PFSK-1 (cell line): ENCODE measurements around the gene BASP1.

ENCODE experiments used
- FOXP2 ChIP-seq: optimal IDR thresholded peaks from 2 replicates; pipeline ENCODE3; 2011; ENCODE audit warnings: borderline replicate concordance, control low read depth, inconsistent platforms; ENCODE audit not compliant: insufficient read depth; ENCODE audit errors: extremely low read length, extremely low read depth
- POLR2AphosphoS5 ChIP-seq: IDR thresholded peaks from 2 replicates; pipeline ENCODE4 v1.6.1; 2012; ENCODE audit warnings: low read depth, mild to moderate bottlenecking, control low read depth, low read length, moderate library complexity
- SIN3A ChIP-seq: IDR thresholded peaks from 2 replicates; pipeline ENCODE4 v1.6.1; 2012; ENCODE audit warnings: mild to moderate bottlenecking, low read length, moderate library complexity, borderline replicate concordance; ENCODE audit not compliant: insufficient read depth
- TAF1 ChIP-seq: IDR thresholded peaks from 2 replicates; pipeline ENCODE4 v1.6.1; 2012; ENCODE audit warnings: low read length, control low read depth, borderline replicate concordance; ENCODE audit not compliant: insufficient read depth
- TF ChIP-seq, protein P1 (sequence below), 2 experiments: IDR thresholded peaks; 2 replicates each; pipeline versions ENCODE4 v1.6.1 to v1.8.0; 2011 to 2012; ENCODE audit warnings: low read depth in 2 of 2, low read length in 2 of 2, control low read depth in 1 of 2, inconsistent platforms in 1 of 2, mild to moderate bottlenecking in 1 of 2, moderate library complexity in 1 of 2; ENCODE audit not compliant: insufficient read depth in 1 of 2

Gene BASP1

DNA sequence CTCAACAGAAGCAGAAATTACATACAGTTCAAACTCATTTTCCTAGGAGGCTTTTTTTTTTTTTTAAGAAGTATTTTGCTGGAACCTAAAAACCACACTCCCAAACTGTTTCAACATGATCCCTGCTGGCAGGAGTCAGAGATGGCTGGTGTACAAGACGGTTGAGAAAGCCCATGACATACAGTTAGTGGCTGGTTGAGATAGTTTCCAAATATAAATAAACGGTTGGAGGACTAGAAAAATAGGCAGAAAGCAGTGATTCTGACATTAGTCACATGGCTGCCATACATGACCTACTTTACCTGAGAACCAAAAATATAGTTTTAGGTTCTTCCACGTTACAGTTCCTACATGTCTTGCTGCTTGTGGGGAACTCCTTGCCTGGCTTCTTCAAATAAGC is 31.7 kb upstream of the BASP1 start:
- TF ChIP-seq, protein P1, sequence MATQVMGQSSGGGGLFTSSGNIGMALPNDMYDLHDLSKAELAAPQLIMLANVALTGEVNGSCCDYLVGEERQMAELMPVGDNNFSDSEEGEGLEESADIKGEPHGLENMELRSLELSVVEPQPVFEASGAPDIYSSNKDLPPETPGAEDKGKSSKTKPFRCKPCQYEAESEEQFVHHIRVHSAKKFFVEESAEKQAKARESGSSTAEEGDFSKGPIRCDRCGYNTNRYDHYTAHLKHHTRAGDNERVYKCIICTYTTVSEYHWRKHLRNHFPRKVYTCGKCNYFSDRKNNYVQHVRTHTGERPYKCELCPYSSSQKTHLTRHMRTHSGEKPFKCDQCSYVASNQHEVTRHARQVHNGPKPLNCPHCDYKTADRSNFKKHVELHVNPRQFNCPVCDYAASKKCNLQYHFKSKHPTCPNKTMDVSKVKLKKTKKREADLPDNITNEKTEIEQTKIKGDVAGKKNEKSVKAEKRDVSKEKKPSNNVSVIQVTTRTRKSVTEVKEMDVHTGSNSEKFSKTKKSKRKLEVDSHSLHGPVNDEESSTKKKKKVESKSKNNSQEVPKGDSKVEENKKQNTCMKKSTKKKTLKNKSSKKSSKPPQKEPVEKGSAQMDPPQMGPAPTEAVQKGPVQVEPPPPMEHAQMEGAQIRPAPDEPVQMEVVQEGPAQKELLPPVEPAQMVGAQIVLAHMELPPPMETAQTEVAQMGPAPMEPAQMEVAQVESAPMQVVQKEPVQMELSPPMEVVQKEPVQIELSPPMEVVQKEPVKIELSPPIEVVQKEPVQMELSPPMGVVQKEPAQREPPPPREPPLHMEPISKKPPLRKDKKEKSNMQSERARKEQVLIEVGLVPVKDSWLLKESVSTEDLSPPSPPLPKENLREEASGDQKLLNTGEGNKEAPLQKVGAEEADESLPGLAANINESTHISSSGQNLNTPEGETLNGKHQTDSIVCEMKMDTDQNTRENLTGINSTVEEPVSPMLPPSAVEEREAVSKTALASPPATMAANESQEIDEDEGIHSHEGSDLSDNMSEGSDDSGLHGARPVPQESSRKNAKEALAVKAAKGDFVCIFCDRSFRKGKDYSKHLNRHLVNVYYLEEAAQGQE (IDR thresholded peaks at IDR 0.05; ENCODE audit: insufficient read depth in 1 of 2, low read depth in 2 of 2, low read length in 2 of 2), result no peak
- TF ChIP-seq POLR2AphosphoS5 (no peak), FOXP2 (no peak), TAF1 (no peak), SIN3A (no peak)

DNA sequence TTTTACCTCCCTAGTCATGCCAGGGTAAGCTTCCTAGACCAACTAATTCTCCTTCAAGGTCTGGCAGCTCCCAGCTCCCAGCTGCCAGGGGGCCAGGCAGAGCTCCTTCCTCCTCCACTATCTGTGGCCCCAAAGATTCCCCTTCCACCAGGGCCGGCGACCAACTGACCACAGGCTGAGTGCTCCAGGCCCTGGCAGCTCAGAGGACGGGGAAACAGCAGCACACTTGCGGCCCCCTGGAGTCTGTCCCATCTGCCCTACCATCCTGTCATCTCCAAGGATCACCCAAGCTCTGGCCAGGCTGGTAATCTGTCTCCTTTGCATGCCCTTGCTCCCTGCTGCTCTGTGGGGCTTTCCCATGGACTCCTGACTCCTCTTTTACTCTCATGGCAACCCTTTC is 31.2 kb upstream of the BASP1 start:
- no peak for TF ChIP-seq FOXP2
- no peak for TF ChIP-seq SIN3A
- TF ChIP-seq POLR2AphosphoS5, result no peak

- TF ChIP-seq, protein P1 (IDR thresholded peaks at IDR 0.05; ENCODE audit: insufficient read depth in 1 of 2, low read depth in 2 of 2, low read length in 2 of 2), result no peak
- no peak for TF ChIP-seq FOXP2
- TF ChIP-seq SIN3A, result no peak
- no peak for TF ChIP-seq TAF1
- TF ChIP-seq POLR2AphosphoS5, result no peak
Observed at GRCh38 chr5:17187011-17187785, 30.2 kb upstream of the BASP1 start.

DNA sequence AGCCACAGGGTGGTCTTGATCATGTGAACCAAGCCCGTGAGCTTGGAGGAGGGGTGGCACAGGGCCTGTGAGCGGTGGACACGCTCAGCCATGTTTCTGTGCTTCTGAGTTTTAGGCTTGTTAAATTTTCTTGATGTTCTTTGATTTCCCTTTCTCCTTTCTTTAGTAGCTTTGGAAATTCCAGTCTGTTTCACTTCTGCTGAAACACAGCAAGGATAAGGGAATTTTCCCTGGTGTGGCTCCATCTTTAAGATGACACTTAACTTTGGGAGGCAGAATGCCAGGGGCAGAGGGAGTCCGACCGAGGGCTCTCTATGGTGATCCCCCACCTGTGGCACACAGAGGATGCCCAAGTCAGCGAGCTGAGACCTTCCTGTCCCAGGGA is 29.7 kb upstream of the BASP1 start:
- TF ChIP-seq, protein P1 (IDR thresholded peaks at IDR 0.05; ENCODE audit: insufficient read depth in 1 of 2, low read depth in 2 of 2, low read length in 2 of 2), result no peak
- TF ChIP-seq FOXP2 (no peak), POLR2AphosphoS5 (no peak), SIN3A (no peak), TAF1 (no peak)

DNA sequence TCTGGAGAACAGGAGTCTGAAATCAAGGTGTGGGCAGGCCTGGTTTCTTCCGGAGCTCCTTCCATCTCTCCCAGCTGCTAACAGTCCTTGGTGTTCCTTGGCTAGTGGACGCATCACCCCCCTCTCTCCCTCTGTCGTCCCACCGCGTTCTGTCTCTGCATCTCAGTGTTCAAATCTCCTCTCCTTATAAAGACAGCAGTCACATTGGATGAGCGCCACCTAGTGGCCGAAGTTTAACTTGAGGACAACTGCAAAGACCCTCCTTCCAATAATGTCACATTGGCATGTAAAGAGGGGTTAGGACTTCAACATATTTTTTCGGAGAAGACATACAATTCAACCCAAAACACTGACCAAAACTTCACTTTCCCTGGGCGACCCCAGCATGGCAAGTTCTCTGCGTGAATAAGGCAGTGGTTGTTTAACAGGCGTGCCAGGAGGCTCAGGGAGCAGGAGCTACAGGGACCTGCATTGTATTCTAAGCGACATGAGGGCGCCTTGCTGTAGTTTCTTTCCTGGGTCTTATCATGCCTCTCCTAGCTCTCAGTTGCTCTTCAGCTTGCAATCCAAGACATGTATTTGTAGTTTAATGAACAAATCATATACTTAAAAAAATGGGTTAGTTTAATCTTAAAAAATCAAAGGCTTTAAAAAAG is 27.9 kb upstream of the BASP1 start:
- TF ChIP-seq POLR2AphosphoS5 (no peak), TAF1 (no peak), FOXP2 (no peak), SIN3A (no peak)
- TF ChIP-seq, protein P1 (IDR thresholded peaks at IDR 0.05; ENCODE audit: insufficient read depth in 1 of 2, low read depth in 2 of 2, low read length in 2 of 2), result no peak
